ENCODE results near the gene LPCAT1. TPM values are rescaled to one million over a fixed set of nuclear protein-coding genes. Genes with fewer than 3 reads are reported as not detected.
A peak's percentile ranks its signal among the peaks of the same experiment; 100 is the strongest.

LPCAT1 gene
- total RNA-seq, 1 donor from 2014 or later: 74.8 TPM

DNA sequence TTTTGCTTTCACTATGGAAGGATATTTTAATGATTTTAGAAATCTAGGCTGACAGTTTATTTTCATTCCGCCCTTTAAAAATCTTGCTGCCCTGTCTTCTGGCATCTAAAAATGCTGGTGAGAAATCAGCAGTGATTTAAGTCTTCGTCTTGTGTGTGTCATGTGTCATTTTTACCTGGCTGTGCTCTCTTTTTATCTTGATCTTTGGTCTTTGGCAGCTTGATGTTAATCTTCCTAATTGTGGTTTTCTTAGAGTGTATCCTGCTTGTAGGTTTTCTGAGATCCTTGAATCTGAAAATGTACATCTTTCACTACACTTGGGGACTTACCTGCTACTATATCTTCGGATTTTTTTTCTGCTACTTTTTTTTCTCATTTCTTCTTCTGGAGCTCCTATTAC, 11.9 kb upstream of the LPCAT1 start:
- Mint-ChIP-seq H3K27me3 (ENCODE audit: low read depth) (peaks cover 32% of the 10 kb centered on the region), H3K36me3 (no peaks in the 10 kb centered on the region), H3K9me3 (no peaks in the 10 kb centered on the region), H3K4me3 (no peak overlapping the region), H3K27ac (no peak overlapping the region), H3K4me1 (no peaks in the 10 kb centered on the region)
- TF ChIP-seq, protein P1, sequence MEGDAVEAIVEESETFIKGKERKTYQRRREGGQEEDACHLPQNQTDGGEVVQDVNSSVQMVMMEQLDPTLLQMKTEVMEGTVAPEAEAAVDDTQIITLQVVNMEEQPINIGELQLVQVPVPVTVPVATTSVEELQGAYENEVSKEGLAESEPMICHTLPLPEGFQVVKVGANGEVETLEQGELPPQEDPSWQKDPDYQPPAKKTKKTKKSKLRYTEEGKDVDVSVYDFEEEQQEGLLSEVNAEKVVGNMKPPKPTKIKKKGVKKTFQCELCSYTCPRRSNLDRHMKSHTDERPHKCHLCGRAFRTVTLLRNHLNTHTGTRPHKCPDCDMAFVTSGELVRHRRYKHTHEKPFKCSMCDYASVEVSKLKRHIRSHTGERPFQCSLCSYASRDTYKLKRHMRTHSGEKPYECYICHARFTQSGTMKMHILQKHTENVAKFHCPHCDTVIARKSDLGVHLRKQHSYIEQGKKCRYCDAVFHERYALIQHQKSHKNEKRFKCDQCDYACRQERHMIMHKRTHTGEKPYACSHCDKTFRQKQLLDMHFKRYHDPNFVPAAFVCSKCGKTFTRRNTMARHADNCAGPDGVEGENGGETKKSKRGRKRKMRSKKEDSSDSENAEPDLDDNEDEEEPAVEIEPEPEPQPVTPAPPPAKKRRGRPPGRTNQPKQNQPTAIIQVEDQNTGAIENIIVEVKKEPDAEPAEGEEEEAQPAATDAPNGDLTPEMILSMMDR (IDR thresholded peaks at IDR 0.05; ENCODE audit: unreplicated experiment): no peak
- DNase-seq (ENCODE audit: low spot score in 2 of 2, unreplicated experiment in 2 of 2): no peak

DNA sequence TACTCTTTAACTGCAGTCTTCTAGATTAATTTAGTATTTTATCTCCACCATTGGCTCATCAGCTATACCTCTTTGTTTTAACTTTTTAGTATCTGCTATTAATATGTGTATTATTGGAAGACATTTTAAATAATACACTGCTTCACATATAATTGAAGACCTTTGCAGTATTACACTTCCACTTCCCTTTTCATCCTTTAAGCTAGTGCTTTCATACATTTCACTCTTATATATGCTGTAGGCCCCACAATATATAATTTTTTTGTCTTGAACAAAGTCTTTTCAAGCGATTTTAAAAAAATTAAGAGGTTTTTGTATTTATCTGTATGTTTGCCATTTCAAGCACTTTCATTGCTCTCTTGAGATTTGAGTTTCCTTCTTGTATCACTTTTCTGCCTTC, 8.6 kb upstream of the LPCAT1 start:
- no peak for DNase-seq (ENCODE audit: low spot score in 2 of 2, unreplicated experiment in 2 of 2)
- H3K4me1 Mint-ChIP-seq: no peaks in the 10 kb centered on the region

GRCh38 chr5:1529498-1529897, 5.7 kb upstream of the LPCAT1 start:
- peaks cover 6% of the 10 kb centered on the region for H3K9me3 Mint-ChIP-seq
- H3K4me1 Mint-ChIP-seq: no peaks in the 10 kb centered on the region
- no peak overlapping the region for H3K27ac Mint-ChIP-seq
- TF ChIP-seq, protein P1 (IDR thresholded peaks at IDR 0.05; ENCODE audit: unreplicated experiment): no peak
- DNase-seq (ENCODE audit: low spot score in 2 of 2, unreplicated experiment in 2 of 2): no peak
- peaks cover 13% of the 10 kb centered on the region for H3K27me3 Mint-ChIP-seq (ENCODE audit: low read depth)
- H3K4me3 Mint-ChIP-seq: no peak overlapping the region
- H3K36me3 Mint-ChIP-seq: no peaks in the 10 kb centered on the region

More for the DNA sequence above, 8.6 kb upstream of the LPCAT1 start:
- Mint-ChIP-seq H3K27me3 (ENCODE audit: low read depth) (peaks cover 27% of the 10 kb centered on the region), H3K36me3 (no peaks in the 10 kb centered on the region), H3K4me3 (no peak overlapping the region), H3K9me3 (peaks cover 6% of the 10 kb centered on the region), H3K27ac (no peak overlapping the region)
- TF ChIP-seq, protein P1 (IDR thresholded peaks at IDR 0.05; ENCODE audit: unreplicated experiment): no peak

DNA sequence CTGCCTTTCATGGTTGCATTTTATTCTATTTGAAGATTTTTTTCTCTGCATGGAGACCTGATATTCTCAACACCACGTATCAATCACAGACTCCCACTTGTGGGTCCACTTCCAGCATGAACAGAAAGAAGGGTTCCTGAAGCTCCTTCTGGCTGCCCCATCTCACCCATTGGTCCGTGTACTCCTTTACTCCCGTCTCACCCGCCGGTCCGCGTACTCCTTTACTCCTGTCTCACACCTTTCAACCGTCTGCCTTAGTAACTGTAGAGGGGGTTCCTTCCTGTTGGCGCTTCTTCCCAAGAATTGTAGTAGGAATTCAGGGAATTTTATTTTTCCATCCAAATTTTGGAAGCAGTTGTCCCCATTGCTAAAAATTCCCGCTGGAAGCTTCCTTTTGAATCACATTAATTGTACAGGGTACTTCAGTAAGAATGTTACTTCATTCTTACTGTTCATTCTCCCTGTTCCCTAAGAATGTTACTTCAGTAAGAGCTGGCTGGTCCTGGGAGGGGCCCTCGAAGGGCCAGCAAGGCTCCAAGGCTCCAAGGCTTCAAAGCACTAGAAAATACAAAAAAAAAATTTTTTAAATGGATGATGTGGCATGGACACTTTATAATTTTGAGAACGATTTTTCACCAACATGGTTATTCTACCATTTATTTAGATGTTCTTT, 3.9 kb upstream of the LPCAT1 start:
- no peak overlapping the region for H3K27ac Mint-ChIP-seq
- peaks cover 6% of the 10 kb centered on the region for H3K9me3 Mint-ChIP-seq
- TF ChIP-seq, protein P1 (IDR thresholded peaks at IDR 0.05; ENCODE audit: unreplicated experiment): no peak
- H3K27me3 Mint-ChIP-seq (ENCODE audit: low read depth): peaks cover 4% of the 10 kb centered on the region
- no peak overlapping the region for H3K4me3 Mint-ChIP-seq
- peaks cover 2% of the 10 kb centered on the region for H3K4me1 Mint-ChIP-seq
- DNase-seq (ENCODE audit: low spot score in 2 of 2, unreplicated experiment in 2 of 2): no peak
- H3K36me3 Mint-ChIP-seq: no peaks in the 10 kb centered on the region

DNA sequence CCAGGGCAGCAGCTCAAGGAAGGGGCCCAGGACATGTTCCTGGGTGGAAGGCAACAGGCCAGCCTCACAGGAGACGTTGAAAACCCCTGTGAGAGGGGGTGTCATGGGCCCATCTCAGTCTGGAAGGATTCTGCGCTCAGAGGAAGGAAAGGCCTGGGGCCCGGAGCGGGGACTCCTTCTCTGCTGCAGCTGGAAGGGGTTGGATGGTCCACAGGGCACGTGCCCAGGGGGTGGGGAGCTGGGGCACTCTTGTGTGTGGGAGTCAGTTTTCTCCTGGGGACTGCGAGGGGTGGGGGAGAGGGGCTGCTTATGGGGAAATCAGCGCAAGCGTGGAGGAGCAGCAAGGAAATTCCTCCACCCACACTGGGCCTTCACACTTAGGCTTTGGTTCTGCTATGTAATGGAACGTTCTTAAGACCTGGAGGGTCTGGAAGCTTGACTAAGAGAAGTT, 2.9 kb upstream of the LPCAT1 start:
- peaks cover 10% of the 10 kb centered on the region for H3K4me1 Mint-ChIP-seq
- no peak overlapping the region for H3K4me3 Mint-ChIP-seq
- DNase-seq (ENCODE audit: low spot score in 2 of 2, unreplicated experiment in 2 of 2): peak in 1 of 2 experiments; percentile 36
- H3K27ac Mint-ChIP-seq: no peak overlapping the region
- peaks cover 6% of the 10 kb centered on the region for H3K9me3 Mint-ChIP-seq
- no peaks in the 10 kb centered on the region for H3K36me3 Mint-ChIP-seq
- H3K27me3 Mint-ChIP-seq (ENCODE audit: low read depth): peaks cover 2% of the 10 kb centered on the region
- TF ChIP-seq, protein P1 (IDR thresholded peaks at IDR 0.05; ENCODE audit: unreplicated experiment): no peak

Measured in mesothelial cell of epicardium (in vitro differentiated cells).